Adrenal gland (tissue), 5 donors: ENCODE results near the gene IDH2.

Experiments used
- POLR2A ChIP-seq, 2 donors: fragments of 450-650 bp; IDR thresholded peaks; one replicate each; pipeline ENCODE4 v1.6.1; 2017; ENCODE audit warnings: antibody characterized with exemption in 2 of 2, mild to moderate bottlenecking in 2 of 2, moderate library complexity in 1 of 2
- TF ChIP-seq, protein P1 (sequence below), 6 experiments: fragments of 450-650 bp in 4 of 6; fragments of 200-600 bp in 2 of 6; sonication (generic) in 1 of 6; IDR thresholded peaks; 1 replicate in 5 of 6; 2 replicates in 1 of 6; pipeline versions ENCODE4 v1.5.1 to v1.8.0; 2016 to 2021; ENCODE audit warnings: antibody characterized with exemption in 6 of 6, mild to moderate bottlenecking in 2 of 6, moderate library complexity in 1 of 6
- donor health status: DM: no; HTN: no; CAD: no.

DNA sequence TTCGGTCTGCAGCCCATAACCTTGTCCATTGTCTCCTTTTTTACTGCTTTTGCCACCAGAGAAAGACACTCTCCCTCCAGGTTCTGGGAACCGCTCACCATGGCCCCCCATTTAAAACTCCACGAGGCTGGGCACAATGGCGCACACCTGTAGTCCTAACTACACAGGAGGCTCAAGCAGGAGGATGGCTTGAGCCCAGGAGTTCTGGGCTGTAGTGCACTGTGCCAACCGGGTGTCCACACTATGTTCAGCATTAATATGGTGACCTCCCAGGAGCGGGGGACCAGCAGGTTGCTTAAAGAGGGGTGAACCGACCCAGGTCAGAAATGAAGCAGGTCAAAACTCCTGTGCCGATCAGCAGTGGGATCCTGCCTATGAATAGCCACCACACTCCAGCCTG, 28.0 kb upstream of the IDH2 start:
- TF ChIP-seq, protein P1, sequence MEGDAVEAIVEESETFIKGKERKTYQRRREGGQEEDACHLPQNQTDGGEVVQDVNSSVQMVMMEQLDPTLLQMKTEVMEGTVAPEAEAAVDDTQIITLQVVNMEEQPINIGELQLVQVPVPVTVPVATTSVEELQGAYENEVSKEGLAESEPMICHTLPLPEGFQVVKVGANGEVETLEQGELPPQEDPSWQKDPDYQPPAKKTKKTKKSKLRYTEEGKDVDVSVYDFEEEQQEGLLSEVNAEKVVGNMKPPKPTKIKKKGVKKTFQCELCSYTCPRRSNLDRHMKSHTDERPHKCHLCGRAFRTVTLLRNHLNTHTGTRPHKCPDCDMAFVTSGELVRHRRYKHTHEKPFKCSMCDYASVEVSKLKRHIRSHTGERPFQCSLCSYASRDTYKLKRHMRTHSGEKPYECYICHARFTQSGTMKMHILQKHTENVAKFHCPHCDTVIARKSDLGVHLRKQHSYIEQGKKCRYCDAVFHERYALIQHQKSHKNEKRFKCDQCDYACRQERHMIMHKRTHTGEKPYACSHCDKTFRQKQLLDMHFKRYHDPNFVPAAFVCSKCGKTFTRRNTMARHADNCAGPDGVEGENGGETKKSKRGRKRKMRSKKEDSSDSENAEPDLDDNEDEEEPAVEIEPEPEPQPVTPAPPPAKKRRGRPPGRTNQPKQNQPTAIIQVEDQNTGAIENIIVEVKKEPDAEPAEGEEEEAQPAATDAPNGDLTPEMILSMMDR (IDR thresholded peaks at IDR 0.05): no peak
- TF ChIP-seq POLR2A (IDR thresholded peaks at IDR 0.05): no peak
